Measurements from ENCODE around the gene ASB5. TPM values are rescaled to one million over a fixed set of nuclear protein-coding genes. Genes with fewer than 3 reads are reported as not detected.

ASB5 gene
- polyA plus RNA-seq, 3 donors: not detected

DNA sequence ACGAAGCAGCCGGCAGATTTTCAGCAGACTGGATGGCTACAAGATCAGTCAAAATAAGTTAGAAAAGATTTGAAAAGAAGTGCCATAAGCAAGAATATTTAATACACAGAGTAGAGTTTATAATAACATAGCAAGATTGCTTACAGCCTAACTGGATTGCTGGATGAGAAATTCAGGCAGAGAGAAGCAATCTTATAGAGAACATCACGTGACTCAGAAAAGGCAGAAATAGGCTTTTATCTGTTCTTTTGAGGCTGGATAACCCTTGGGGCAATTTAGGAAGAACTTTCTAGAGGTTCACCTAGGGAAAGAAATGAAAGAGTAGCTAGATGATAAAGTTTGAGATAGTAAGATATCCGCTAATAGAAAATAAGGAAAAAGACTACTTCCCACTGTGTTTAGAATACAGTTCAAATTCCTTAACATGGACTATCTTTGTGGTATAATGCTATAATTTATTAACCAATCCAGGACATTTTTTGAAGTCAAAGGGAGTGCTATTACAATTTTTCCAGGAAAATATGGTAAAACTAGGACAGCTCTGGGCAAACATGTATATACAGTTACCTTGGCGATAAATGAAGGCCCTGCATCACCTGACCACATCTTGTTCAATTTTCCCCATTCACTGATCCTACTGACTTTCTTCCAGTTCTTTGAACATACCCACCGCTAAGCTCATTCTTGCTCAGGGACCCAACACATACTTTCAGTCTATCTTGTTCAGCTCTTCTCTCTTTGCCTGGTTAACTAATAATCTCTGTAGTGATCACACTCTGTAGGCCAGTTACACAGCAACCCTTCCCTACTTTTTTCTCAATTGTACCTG, 38.0 kb upstream of the ASB5 start:
- no peaks in the 10 kb centered on the region for H3K36me3 Mint-ChIP-seq
- H3K4me1 ChIP-seq (ENCODE audit: control insufficient read depth in 1 of 2, insufficient read depth in 2 of 2, low read length in 2 of 2): no peaks in the 10 kb centered on the region
- H3K27me3 ChIP-seq (ENCODE audit: control insufficient read depth in 2 of 2, insufficient read depth in 2 of 2, low read length in 2 of 2): no peaks in the 10 kb centered on the region
- no peak overlapping the region for H3K4me3 Mint-ChIP-seq
- peaks cover 0 to 10% (median 3%) of the 10 kb centered on the region in 3 donors for H3K27me3 Mint-ChIP-seq (ENCODE audit: low read depth in 3 of 3)
- H3K4me2 ChIP-seq (replicated peaks; ENCODE audit: extremely low read depth, low read length, poor library complexity, severe bottlenecking): no peak overlapping the region
- H3K27ac ChIP-seq (ENCODE audit: low read depth in 1 of 2, low read length in 2 of 2): no peak overlapping the region
- H3K79me2 ChIP-seq (ENCODE audit: insufficient read depth, low read length): no peaks in the 10 kb centered on the region
- no peak overlapping the region for H3K4me3 ChIP-seq (replicated peaks in 1 of 3; ENCODE audit: low read depth in 2 of 3, low read length in 3 of 3)
- intact Hi-C loops (cut with micrococcal nuclease): no loop called here
- no peak overlapping the region for H3K9ac ChIP-seq (ENCODE audit: insufficient read depth, low read length, poor library complexity, severe bottlenecking)
- no peak overlapping the region for H2AFZ ChIP-seq (ENCODE audit: insufficient read depth, low read depth, low read length, poor library complexity, severe bottlenecking)
- TF ChIP-seq, protein P1, sequence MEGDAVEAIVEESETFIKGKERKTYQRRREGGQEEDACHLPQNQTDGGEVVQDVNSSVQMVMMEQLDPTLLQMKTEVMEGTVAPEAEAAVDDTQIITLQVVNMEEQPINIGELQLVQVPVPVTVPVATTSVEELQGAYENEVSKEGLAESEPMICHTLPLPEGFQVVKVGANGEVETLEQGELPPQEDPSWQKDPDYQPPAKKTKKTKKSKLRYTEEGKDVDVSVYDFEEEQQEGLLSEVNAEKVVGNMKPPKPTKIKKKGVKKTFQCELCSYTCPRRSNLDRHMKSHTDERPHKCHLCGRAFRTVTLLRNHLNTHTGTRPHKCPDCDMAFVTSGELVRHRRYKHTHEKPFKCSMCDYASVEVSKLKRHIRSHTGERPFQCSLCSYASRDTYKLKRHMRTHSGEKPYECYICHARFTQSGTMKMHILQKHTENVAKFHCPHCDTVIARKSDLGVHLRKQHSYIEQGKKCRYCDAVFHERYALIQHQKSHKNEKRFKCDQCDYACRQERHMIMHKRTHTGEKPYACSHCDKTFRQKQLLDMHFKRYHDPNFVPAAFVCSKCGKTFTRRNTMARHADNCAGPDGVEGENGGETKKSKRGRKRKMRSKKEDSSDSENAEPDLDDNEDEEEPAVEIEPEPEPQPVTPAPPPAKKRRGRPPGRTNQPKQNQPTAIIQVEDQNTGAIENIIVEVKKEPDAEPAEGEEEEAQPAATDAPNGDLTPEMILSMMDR (IDR thresholded peaks at IDR 0.05): no peak
- WGBS (ENCODE audit: insufficient coverage): 100% methylated on average over 3 of the region's 6 CpGs
- no peak for DNase-seq
- no peaks in the 10 kb centered on the region for H3K36me3 ChIP-seq (replicated peaks in 1 of 2; ENCODE audit: control insufficient read depth in 1 of 2, insufficient read depth in 2 of 2, low read length in 2 of 2)
- H3K27ac Mint-ChIP-seq: no peak overlapping the region
- H3K4me1 Mint-ChIP-seq: no peaks in the 10 kb centered on the region
- H3K9me3 ChIP-seq (replicated peaks in 1 of 2; ENCODE audit: control insufficient read depth in 1 of 2, insufficient read depth in 1 of 2, low read length in 2 of 2): no peaks in the 10 kb centered on the region
- peaks cover 0 to 6% (median 0%) of the 10 kb centered on the region in 7 donors for H3K9me3 Mint-ChIP-seq
- H4K20me1 ChIP-seq (ENCODE audit: insufficient read depth, low read length): no peaks in the 10 kb centered on the region

DNA sequence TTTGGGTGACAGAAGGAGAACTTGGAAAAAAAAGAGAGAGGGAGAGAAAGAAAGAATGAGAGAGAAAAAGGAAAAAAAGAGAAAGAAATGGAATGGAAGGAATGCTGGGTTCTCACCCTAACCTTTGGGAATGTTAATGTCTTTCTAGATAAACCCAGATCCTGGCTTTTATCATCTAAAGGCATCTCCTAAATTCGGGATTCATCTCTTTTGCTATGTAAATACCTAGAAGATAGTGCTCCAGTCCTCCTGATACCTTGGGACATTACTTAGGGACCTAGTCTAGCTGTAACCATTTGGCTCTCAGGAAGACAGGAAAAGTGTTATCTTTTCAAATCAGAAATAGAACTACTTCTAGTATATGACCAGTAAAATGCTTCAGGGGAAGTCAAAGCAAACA, 34.9 kb upstream of the ASB5 start:
- Histone ChIP-seq H3K9ac (ENCODE audit: insufficient read depth, low read length, poor library complexity, severe bottlenecking) (no peak overlapping the region), H3K4me2 (replicated peaks; ENCODE audit: extremely low read depth, low read length, poor library complexity, severe bottlenecking) (no peak overlapping the region), H4K20me1 (ENCODE audit: insufficient read depth, low read length) (no peaks in the 10 kb centered on the region), H2AFZ (ENCODE audit: insufficient read depth, low read depth, low read length, poor library complexity, severe bottlenecking) (no peak overlapping the region), H3K36me3 (replicated peaks in 1 of 2; ENCODE audit: control insufficient read depth in 1 of 2, insufficient read depth in 2 of 2, low read length in 2 of 2) (no peaks in the 10 kb centered on the region), H3K9me3 (replicated peaks in 1 of 2; ENCODE audit: control insufficient read depth in 1 of 2, insufficient read depth in 1 of 2, low read length in 2 of 2) (no peaks in the 10 kb centered on the region), H3K4me1 (ENCODE audit: control insufficient read depth in 1 of 2, insufficient read depth in 2 of 2, low read length in 2 of 2) (no peaks in the 10 kb centered on the region), H3K27me3 (ENCODE audit: control insufficient read depth in 2 of 2, insufficient read depth in 2 of 2, low read length in 2 of 2) (no peaks in the 10 kb centered on the region), H3K79me2 (ENCODE audit: insufficient read depth, low read length) (no peaks in the 10 kb centered on the region), H3K4me3 (replicated peaks in 1 of 3; ENCODE audit: low read depth in 2 of 3, low read length in 3 of 3) (no peak overlapping the region), H3K27ac (ENCODE audit: low read depth in 1 of 2, low read length in 2 of 2) (no peak overlapping the region)
- no CpG with 5 or more reads among the region's 1 CpG for WGBS (ENCODE audit: insufficient coverage)
- no peaks in the 10 kb centered on the region for H3K36me3 Mint-ChIP-seq
- no peak for DNase-seq
- H3K27me3 Mint-ChIP-seq (ENCODE audit: low read depth in 3 of 3): peaks cover 0 to 10% (median 3%) of the 10 kb centered on the region in 3 donors
- H3K4me3 Mint-ChIP-seq: no peak overlapping the region
- intact Hi-C loops (cut with micrococcal nuclease): no loop called here
- H3K9me3 Mint-ChIP-seq: peaks cover 0 to 6% (median 0%) of the 10 kb centered on the region in 7 donors
- H3K27ac Mint-ChIP-seq: peak overlapping the region in 1 of 7 donors; percentile 42
- TF ChIP-seq, protein P1 (IDR thresholded peaks at IDR 0.05): no peak
- no peaks in the 10 kb centered on the region for H3K4me1 Mint-ChIP-seq

Data from CD14-positive monocyte (primary cell).